ENCODE measurements around the gene DOCK10. TPM values are rescaled to one million over a fixed set of nuclear protein-coding genes. Genes with fewer than 3 reads are reported as not detected.

The DOCK10 gene
- polyA plus RNA-seq, 1 donor (not counting 4 experiments of a cell fraction or from before 2014, with no cell fraction given) = 2.5 TPM

- Histone ChIP-seq H3K4me2 (ENCODE audit: control insufficient read depth, extremely low read depth, insufficient read depth, low read depth, low read length) (no peak overlapping the region), H3K36me3 (ENCODE audit: control insufficient read depth in 2 of 2, extremely low read depth in 1 of 2, insufficient read depth in 2 of 2, low read length in 2 of 2) (no peaks in the 10 kb centered on the region), H2AFZ (ENCODE audit: control insufficient read depth, low read length) (no peak overlapping the region), H3K4me3 (ENCODE audit: control insufficient read depth in 2 of 3, extremely low read depth in 1 of 3, insufficient read depth in 2 of 3, low read depth in 1 of 3, low read length in 3 of 3) (no peak overlapping the region), H3K79me2 (ENCODE audit: control insufficient read depth, insufficient read depth, low read length) (no peaks in the 10 kb centered on the region), H3K9me3 (ENCODE audit: control insufficient read depth, low read depth, low read length) (no peaks in the 10 kb centered on the region), H4K20me1 (ENCODE audit: control insufficient read depth, extremely low read depth, insufficient read depth, low read length) (no peaks in the 10 kb centered on the region), H3K9ac (ENCODE audit: control insufficient read depth, extremely low read depth, insufficient read depth, low read length) (no peak overlapping the region), H3K27ac (ENCODE audit: control insufficient read depth, insufficient read depth, low read length) (no peak overlapping the region), H3K27me3 (ENCODE audit: control insufficient read depth, extremely low read depth, insufficient read depth, low read length) (no peaks in the 10 kb centered on the region), H3K9me1 (ENCODE audit: control insufficient read depth, extremely low read depth, insufficient read depth, low read length) (no peaks in the 10 kb centered on the region), H3K4me1 (ENCODE audit: control insufficient read depth, extremely low read depth, insufficient read depth, low read length) (peaks cover 25% of the 10 kb centered on the region)
- DNase-seq (ENCODE audit: low read depth, low spot score) (no peak), FAIRE-seq (no peak)
- TF ChIP-seq CTCF (optimal IDR thresholded peaks at IDR 0.05 in 1 of 3, IDR thresholded peaks at IDR 0.05 in 1 of 3, conservative IDR thresholded peaks at IDR 0.05 in 1 of 3; ENCODE audit: extremely low read depth in 1 of 3, insufficient read depth in 2 of 3, low read length in 3 of 3) = peak in 2 of 3 experiments; percentile 22 to 30
- TF ChIP-seq EZH2 (IDR thresholded peaks at IDR 0.05; ENCODE audit: low read length) = no peak
- dilution Hi-C loops (cut with MboI; ENCODE audit: extremely low pct_ligation_motif_present, low sequenced_read_pairs) = no loop called here
Measured at GRCh38 chr2:224887141-224887540, 155.1 kb downstream of the DOCK10 start.

- peak; percentile 49 for DNase-seq (ENCODE audit: low read depth, low spot score)
- peak overlapping the region; percentile 55 for H3K4me2 ChIP-seq (ENCODE audit: control insufficient read depth, extremely low read depth, insufficient read depth, low read depth, low read length)
- H4K20me1 ChIP-seq (ENCODE audit: control insufficient read depth, extremely low read depth, insufficient read depth, low read length) = no peaks in the 10 kb centered on the region
- TF ChIP-seq CTCF (optimal IDR thresholded peaks at IDR 0.05 in 1 of 3, IDR thresholded peaks at IDR 0.05 in 1 of 3, conservative IDR thresholded peaks at IDR 0.05 in 1 of 3; ENCODE audit: extremely low read depth in 1 of 3, insufficient read depth in 2 of 3, low read length in 3 of 3) (no peak), EZH2 (IDR thresholded peaks at IDR 0.05; ENCODE audit: low read length) (no peak)
- no peaks in the 10 kb centered on the region for H3K9me3 ChIP-seq (ENCODE audit: control insufficient read depth, low read depth, low read length)
- H3K4me1 ChIP-seq (ENCODE audit: control insufficient read depth, extremely low read depth, insufficient read depth, low read length) = peaks cover 30% of the 10 kb centered on the region
- H3K9ac ChIP-seq (ENCODE audit: control insufficient read depth, extremely low read depth, insufficient read depth, low read length) = peak overlapping the region; percentile 13
- H3K79me2 ChIP-seq (ENCODE audit: control insufficient read depth, insufficient read depth, low read length) = no peaks in the 10 kb centered on the region
- no peaks in the 10 kb centered on the region for H3K9me1 ChIP-seq (ENCODE audit: control insufficient read depth, extremely low read depth, insufficient read depth, low read length)
- H3K27ac ChIP-seq (ENCODE audit: control insufficient read depth, insufficient read depth, low read length) = peak overlapping the region; percentile 60
- H3K4me3 ChIP-seq (ENCODE audit: control insufficient read depth in 2 of 3, extremely low read depth in 1 of 3, insufficient read depth in 2 of 3, low read depth in 1 of 3, low read length in 3 of 3) = no peak overlapping the region
- peak; percentile 29 for FAIRE-seq
- dilution Hi-C loops (cut with MboI; ENCODE audit: extremely low pct_ligation_motif_present, low sequenced_read_pairs) = no loop called here
- H3K36me3 ChIP-seq (ENCODE audit: control insufficient read depth in 2 of 2, extremely low read depth in 1 of 2, insufficient read depth in 2 of 2, low read length in 2 of 2) = no peaks in the 10 kb centered on the region
- H3K27me3 ChIP-seq (ENCODE audit: control insufficient read depth, extremely low read depth, insufficient read depth, low read length) = no peaks in the 10 kb centered on the region
- no peak overlapping the region for H2AFZ ChIP-seq (ENCODE audit: control insufficient read depth, low read length)
Measured at GRCh38 chr2:224885836-224886547, 156.3 kb downstream of the DOCK10 start.
